Osteoblast (primary cell): ENCODE measurements around the gene SOWAHC. TPM values are rescaled to one million over a fixed set of nuclear protein-coding genes. Genes with fewer than 3 reads are reported as not detected.

Experiments
- DNase-seq: peaks from one replicate; pipeline ENCODE4 v3.0.0; 2011; ENCODE audit warnings: low spot score, mixed read lengths; ENCODE audit not compliant: insufficient read length; ENCODE audit errors: missing footprints
- H2AFZ ChIP-seq: 2 replicates; pipeline ENCODE4 v1.6.0; 2011; ENCODE audit warnings: mild to moderate bottlenecking, low read length
- H3K27ac ChIP-seq: 2 replicates; pipeline ENCODE4 v1.5.1; 2011; ENCODE audit warnings: mild to moderate bottlenecking, low read depth, low read length, moderate library complexity
- H3K27me3 ChIP-seq: 2 replicates; pipeline ENCODE4 v1.6.0; 2012; ENCODE audit warnings: mild to moderate bottlenecking, control low read depth, inconsistent platforms, low read length, moderate library complexity; ENCODE audit not compliant: insufficient read depth
- H3K36me3 ChIP-seq: 2 replicates; pipeline ENCODE4 v1.5.1; 2011; ENCODE audit warnings: mild to moderate bottlenecking, low read length, control low read depth, moderate library complexity; ENCODE audit not compliant: insufficient read depth
- H3K4me1 ChIP-seq: 2 replicates; pipeline ENCODE4 v1.5.1; 2011; ENCODE audit warnings: mild to moderate bottlenecking, low read length, control low read depth, moderate library complexity; ENCODE audit not compliant: insufficient read depth
- H3K4me2 ChIP-seq: 2 replicates; pipeline ENCODE4 v1.6.0; 2011; ENCODE audit warnings: mild to moderate bottlenecking, low read length; ENCODE audit not compliant: insufficient read depth
- H3K4me3 ChIP-seq: fragments of 200-600 bp; sonication (generic); 3 replicates; pipeline ENCODE4 v1.5.1; 2012; ENCODE audit warnings: mild to moderate bottlenecking, low read length, inconsistent platforms; ENCODE audit not compliant: insufficient read depth
- H3K79me2 ChIP-seq: 2 replicates; pipeline ENCODE4 v1.6.0; 2012; ENCODE audit warnings: mild to moderate bottlenecking, low read length, control low read depth, inconsistent platforms; ENCODE audit not compliant: insufficient read depth
- H3K9me3 ChIP-seq: 2 replicates; pipeline ENCODE4 v1.5.1; 2011; ENCODE audit warnings: low read depth, low read length, control low read depth
- H4K20me1 ChIP-seq: 2 replicates; pipeline ENCODE4 v1.6.0; 2012; ENCODE audit warnings: mild to moderate bottlenecking, low read length, control low read depth; ENCODE audit not compliant: insufficient read depth
- CTCF ChIP-seq: IDR thresholded peaks from 2 replicates; pipeline ENCODE4 v1.5.1; 2011; ENCODE audit warnings: mild to moderate bottlenecking, low read depth, low read length, moderate library complexity; ENCODE audit errors: extremely low read depth
- total RNA-seq: library from RNA; depleted of rRNA; stranded (reverse); fragments of >200 nt; gene quantifications from 2 replicates; pipeline ENCODE4 v1.2.3, GENCODE V29; 2012

Gene SOWAHC
- total RNA-seq, 1 donor: 17.7 TPM

DNA sequence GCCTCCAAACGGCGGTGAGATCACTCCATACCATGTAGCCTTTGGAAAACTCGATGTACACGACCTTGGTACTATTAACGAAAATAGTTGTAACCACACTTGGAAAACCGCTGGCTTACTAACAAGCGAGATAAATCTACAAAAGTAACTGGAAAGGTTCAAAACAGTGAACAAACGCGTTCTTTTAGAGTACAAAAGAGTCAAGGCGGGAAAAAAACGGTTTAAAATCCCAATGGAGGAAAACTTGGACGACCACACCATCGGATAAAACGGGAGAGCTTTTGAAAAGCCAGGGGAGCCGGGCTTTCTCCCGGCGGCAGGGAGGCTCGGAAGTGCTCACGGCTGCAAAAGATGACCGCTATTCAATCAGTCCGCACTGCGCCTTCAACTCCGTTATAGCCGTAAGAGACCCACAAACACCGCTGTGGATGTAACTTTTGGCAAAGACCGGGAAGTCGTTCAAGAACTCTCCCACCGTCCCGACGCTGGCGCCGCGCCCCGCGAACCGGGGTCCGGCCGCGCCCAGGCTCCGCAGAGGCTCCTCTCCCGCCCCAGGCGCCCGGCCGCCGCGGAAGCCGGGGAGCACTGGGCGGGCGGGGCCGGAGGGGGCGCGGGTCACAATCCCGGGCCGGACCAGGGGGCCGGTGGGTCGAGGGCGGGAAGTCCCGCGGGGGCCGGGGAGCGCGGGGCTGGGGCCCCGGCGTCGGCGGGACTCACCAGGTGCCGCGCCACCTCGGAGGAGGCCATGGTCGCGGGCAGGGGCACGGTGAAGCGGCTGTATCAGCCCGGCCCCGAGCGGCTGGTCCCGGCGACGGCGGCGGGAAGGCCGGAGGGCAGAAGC is 863 bp upstream of the SOWAHC start:
- TF ChIP-seq CTCF: no peak
- H3K4me2 ChIP-seq: peak overlapping the region; percentile 87
- peak overlapping the region; percentile 76 for H2AFZ ChIP-seq
- H3K27me3 ChIP-seq: no peaks in the 10 kb centered on the region
- H3K4me3 ChIP-seq: peak overlapping the region; percentile 88
- H3K4me1 ChIP-seq: peaks cover 46% of the 10 kb centered on the region
- DNase-seq: peak; percentile 83
- H3K79me2 ChIP-seq: peaks cover 69% of the 10 kb centered on the region
- H3K9me3 ChIP-seq: no peaks in the 10 kb centered on the region
- H4K20me1 ChIP-seq: peaks cover 16% of the 10 kb centered on the region
- no peaks in the 10 kb centered on the region for H3K36me3 ChIP-seq
- peak overlapping the region; percentile 92 for H3K27ac ChIP-seq

DNA sequence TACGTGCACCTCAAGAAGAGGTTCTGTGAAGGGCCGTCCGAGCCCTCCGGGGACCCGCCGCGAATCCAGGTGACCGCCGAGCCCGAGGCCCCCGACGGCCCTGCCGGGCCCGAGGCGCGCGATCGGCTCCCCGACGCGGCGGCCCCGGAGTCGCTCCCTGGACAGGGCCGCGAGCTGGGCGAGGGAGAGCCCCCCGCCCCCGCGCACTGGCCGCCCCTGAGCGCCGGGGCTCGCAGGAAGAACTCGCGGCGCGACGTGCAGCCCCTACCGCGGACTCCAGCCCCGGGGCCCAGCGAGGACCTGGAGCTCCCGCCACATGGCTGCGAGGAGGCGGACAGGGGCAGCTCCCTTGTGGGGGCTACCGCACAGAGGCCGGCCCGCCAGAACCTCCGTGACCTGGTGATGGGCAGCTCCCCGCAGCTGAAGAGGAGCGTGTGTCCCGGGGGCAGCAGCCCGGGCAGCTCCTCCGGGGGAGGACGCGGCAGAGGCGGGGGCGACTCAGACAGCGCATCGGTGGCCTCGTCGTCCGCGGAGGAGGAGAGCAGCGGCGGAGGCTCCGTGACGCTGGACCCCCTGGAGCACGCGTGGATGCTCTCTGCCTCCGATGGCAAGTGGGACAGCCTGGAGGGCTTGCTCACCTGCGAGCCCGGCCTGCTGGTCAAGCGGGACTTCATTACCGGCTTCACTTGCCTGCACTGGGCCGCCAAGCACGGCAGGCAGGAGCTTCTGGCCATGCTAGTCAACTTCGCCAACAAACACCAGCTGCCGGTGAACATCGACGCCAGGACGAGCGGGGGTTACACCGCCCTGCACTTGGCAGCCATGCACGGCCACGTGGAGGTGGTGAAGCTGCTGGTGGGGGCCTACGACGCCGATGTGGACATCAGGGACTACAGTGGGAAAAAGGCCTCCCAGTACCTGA is 812 bp downstream of the SOWAHC start:
- H3K36me3 ChIP-seq: no peaks in the 10 kb centered on the region
- peak overlapping the region; percentile 86 for H3K4me2 ChIP-seq
- H3K27me3 ChIP-seq: no peaks in the 10 kb centered on the region
- peaks cover 30% of the 10 kb centered on the region for H3K4me1 ChIP-seq
- DNase-seq: peak; percentile 63
- H3K9me3 ChIP-seq: no peaks in the 10 kb centered on the region
- H3K79me2 ChIP-seq: peaks cover 53% of the 10 kb centered on the region
- peak overlapping the region; percentile 88 for H3K4me3 ChIP-seq
- no peak for TF ChIP-seq CTCF
- H3K27ac ChIP-seq: peak overlapping the region; percentile 35
- peaks cover 16% of the 10 kb centered on the region for H4K20me1 ChIP-seq
- peak overlapping the region; percentile 68 for H2AFZ ChIP-seq

- Histone ChIP-seq H3K27me3 (no peaks in the 10 kb centered on the region), H3K9me3 (no peaks in the 10 kb centered on the region), H2AFZ (peak overlapping the region; percentile 68), H3K4me3 (peak overlapping the region; percentile 88), H4K20me1 (peaks cover 16% of the 10 kb centered on the region), H3K36me3 (no peaks in the 10 kb centered on the region), H3K4me2 (peak overlapping the region; percentile 86), H3K4me1 (peaks cover 29% of the 10 kb centered on the region), H3K79me2 (peaks cover 46% of the 10 kb centered on the region), H3K27ac (no peak overlapping the region)
- peak; percentile 32 for DNase-seq
- no peak for TF ChIP-seq CTCF
Measured at GRCh38 chr2:109615637-109616144, 1.5 kb downstream of the SOWAHC start.
